ENCODE data around the gene USP13. TPM values are rescaled to one million over a fixed set of nuclear protein-coding genes. Genes with fewer than 3 reads are reported as not detected.

Gene USP13
- total and polyA plus RNA-seq, 12 donors: 6.9 to 61.1 (median 35.0) TPM

DNA sequence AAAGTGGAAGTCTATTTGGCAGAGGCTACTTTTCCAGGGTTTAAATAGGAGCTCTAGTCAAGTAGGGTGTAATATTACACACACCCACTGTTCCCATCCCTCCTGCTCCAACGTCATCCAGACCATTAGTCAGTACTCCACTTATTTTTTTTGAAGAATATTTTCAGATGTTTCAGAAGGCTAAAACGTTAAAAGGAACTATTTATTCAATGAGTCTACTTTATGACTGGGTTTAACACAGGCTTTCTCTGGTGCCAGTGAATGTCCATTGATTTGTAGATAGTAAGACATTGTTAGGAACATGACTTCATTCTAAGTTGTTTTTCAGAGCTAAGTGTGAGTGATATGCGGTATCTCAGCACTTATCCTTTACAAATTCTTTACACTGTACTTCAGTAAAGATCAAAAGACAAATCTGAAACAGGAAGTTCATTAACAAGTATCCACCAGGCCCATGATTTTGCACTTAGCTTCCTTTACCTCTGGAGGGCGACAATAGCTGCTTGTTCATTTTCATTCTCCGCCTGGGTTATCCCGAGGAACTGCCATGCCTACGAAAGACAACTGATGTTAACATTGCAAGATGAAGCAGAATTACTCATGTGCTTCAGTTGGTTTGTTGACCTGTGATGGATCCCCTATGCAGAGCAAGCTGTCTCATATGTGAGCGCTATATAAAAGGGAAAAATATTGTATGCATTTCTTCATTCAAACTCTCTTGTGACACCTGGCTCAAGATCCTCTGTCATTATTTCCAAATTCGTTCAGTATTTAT lies 158.7 kb downstream of the USP13 start:
- H3K4me1 ChIP-seq (replicated peaks in 1 of 2): no peaks in the 10 kb centered on the region
- no peak overlapping the region for H3K4me3 ChIP-seq
- intact Hi-C loops (cut with DNase I): no loop called here
- H3K36me3 ChIP-seq (replicated peaks in 1 of 2): no peaks in the 10 kb centered on the region
- H3K27me3 ChIP-seq: no peaks in the 10 kb centered on the region
- TF ChIP-seq, protein P1, sequence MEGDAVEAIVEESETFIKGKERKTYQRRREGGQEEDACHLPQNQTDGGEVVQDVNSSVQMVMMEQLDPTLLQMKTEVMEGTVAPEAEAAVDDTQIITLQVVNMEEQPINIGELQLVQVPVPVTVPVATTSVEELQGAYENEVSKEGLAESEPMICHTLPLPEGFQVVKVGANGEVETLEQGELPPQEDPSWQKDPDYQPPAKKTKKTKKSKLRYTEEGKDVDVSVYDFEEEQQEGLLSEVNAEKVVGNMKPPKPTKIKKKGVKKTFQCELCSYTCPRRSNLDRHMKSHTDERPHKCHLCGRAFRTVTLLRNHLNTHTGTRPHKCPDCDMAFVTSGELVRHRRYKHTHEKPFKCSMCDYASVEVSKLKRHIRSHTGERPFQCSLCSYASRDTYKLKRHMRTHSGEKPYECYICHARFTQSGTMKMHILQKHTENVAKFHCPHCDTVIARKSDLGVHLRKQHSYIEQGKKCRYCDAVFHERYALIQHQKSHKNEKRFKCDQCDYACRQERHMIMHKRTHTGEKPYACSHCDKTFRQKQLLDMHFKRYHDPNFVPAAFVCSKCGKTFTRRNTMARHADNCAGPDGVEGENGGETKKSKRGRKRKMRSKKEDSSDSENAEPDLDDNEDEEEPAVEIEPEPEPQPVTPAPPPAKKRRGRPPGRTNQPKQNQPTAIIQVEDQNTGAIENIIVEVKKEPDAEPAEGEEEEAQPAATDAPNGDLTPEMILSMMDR (IDR thresholded peaks at IDR 0.05): peak; percentile 47 to 71 (median 63)
- no peak for TF ChIP-seq POLR2A (IDR thresholded peaks at IDR 0.05)
- no peaks in the 10 kb centered on the region for H3K9me3 ChIP-seq (replicated peaks in 1 of 3)
- 19 to 23% (median 20%) methylated on average over 9 of the region's 9 CpGs for WGBS, 4 donors
- DNase-seq: peak; percentile 44 to 72 (median 55)
- H3K27ac ChIP-seq: no peak overlapping the region

DNA sequence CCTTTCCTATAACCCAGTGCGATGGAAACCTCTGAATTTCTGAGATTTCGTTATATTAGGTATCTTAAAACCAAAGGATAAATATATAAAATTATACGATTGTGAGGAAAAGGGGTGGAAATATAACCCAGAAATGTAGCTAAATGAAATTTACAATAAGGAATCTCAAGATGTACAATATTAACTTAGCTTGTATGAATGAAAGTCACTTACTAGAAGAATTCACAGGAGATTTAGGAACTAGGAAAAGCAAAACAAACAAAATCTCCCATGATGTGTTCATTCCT lies 159.2 kb downstream of the USP13 start:
- Histone ChIP-seq H3K27me3 (no peaks in the 10 kb centered on the region), H3K27ac (no peak overlapping the region), H3K4me1 (replicated peaks in 1 of 2) (no peaks in the 10 kb centered on the region), H3K36me3 (replicated peaks in 1 of 2) (no peaks in the 10 kb centered on the region), H3K9me3 (replicated peaks in 1 of 3) (no peaks in the 10 kb centered on the region), H3K4me3 (no peak overlapping the region)
- TF ChIP-seq, protein P1 (IDR thresholded peaks at IDR 0.05): no peak
- no peak for TF ChIP-seq POLR2A (IDR thresholded peaks at IDR 0.05)
- DNase-seq: no peak
- WGBS, 4 donors: 69 to 76% (median 75%) methylated on average over 3 of the region's 3 CpGs
- intact Hi-C loops (cut with DNase I): no loop called here

DNA sequence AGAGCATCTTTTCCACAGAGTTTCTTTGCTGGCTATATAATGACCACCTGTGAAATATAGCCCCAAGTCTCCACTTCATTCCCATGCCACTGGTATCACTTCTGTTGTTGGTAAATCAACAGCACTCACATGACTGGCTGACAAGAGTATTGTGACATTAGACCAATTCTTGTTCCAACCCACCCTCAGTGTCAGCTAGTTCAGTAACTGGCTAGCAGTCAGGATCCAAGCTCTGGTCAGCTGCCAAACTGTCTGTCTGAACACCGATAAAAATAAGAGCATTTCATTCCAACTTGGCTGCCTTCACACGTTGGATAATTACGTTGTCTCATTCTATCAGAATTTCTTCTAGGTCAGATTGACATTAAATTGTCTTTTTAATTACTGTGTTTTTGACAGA lies 166.5 kb downstream of the USP13 start:
- intact Hi-C loops (cut with DNase I): no loop called here
- 53 to 72% (median 65%) methylated on average over 3 of the region's 3 CpGs for WGBS, 4 donors

DNA sequence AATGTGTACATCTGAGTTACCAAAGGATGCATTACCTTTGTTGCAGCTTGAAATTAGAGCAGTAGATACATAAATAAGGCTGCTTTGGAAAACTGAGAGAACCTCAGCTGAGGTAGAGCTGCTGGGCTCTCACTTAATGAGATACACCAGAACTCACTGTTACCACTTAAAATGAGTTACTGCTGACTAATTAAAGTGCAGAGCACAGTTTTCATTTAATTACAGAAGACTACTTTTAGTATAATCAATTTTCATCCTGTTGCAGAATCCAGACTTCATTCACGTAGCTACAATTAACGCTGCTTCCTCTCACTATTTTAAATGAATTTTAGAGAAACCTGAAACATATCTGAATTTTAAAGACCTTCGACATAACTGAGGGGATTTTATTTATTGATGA lies 169.5 kb downstream of the USP13 start:
- DNase-seq: no peak
- H3K27ac ChIP-seq: no peak overlapping the region
- H3K4me1 ChIP-seq (replicated peaks in 1 of 2): no peaks in the 10 kb centered on the region
- TF ChIP-seq, protein P1 (IDR thresholded peaks at IDR 0.05): no peak
- TF ChIP-seq POLR2A (IDR thresholded peaks at IDR 0.05): no peak
- H3K9me3 ChIP-seq (replicated peaks in 1 of 3): no peaks in the 10 kb centered on the region
- no peak overlapping the region for H3K4me3 ChIP-seq
- no peaks in the 10 kb centered on the region for H3K27me3 ChIP-seq
- 83 to 88% (median 87%) methylated on average over 3 of the region's 3 CpGs for WGBS, 4 donors
- no peaks in the 10 kb centered on the region for H3K36me3 ChIP-seq (replicated peaks in 1 of 2)
- intact Hi-C loops (cut with DNase I): no loop called here

More for the DNA sequence above, 166.5 kb downstream of the USP13 start:
- DNase-seq: no peak
- Histone ChIP-seq H3K27ac (no peak overlapping the region), H3K9me3 (replicated peaks in 1 of 3) (no peaks in the 10 kb centered on the region), H3K27me3 (no peaks in the 10 kb centered on the region), H3K36me3 (replicated peaks in 1 of 2) (no peaks in the 10 kb centered on the region), H3K4me1 (replicated peaks in 1 of 2) (no peaks in the 10 kb centered on the region), H3K4me3 (no peak overlapping the region)
- TF ChIP-seq POLR2A (IDR thresholded peaks at IDR 0.05): no peak
- TF ChIP-seq, protein P1 (IDR thresholded peaks at IDR 0.05): no peak

All from adrenal gland (tissue), 12 donors.